BLaER1 (cell line): ENCODE results near the gene IL1A.

Source experiments
- H3K27ac ChIP-seq: shearing (Covaris generic); formaldehyde crosslinking; 2 replicates; pipeline ENCODE4 v1.8.1; 2022
- H3K27me3 ChIP-seq: shearing (Covaris generic); formaldehyde crosslinking; 2 replicates; pipeline ENCODE4 v1.8.1; 2022
- H3K36me3 ChIP-seq: shearing (Covaris generic); formaldehyde crosslinking; 2 replicates; pipeline ENCODE4 v1.8.1; 2022
- H3K4me1 ChIP-seq: shearing (Covaris generic); formaldehyde crosslinking; 2 replicates; pipeline ENCODE4 v1.8.1; 2022
- H3K4me2 ChIP-seq: shearing (Covaris generic); formaldehyde crosslinking; 2 replicates; pipeline ENCODE4 v1.8.1; 2022
- H3K4me3 ChIP-seq: shearing (Covaris generic); formaldehyde crosslinking; 2 replicates; pipeline ENCODE4 v1.8.1; 2022
- H3K9ac ChIP-seq: shearing (Covaris generic); formaldehyde crosslinking; 2 replicates; pipeline ENCODE4 v1.8.1; 2022
- H3K9me3 ChIP-seq: shearing (Covaris generic); formaldehyde crosslinking; 2 replicates; pipeline ENCODE4 v1.8.1; 2022
- H4K20me1 ChIP-seq: shearing (Covaris generic); formaldehyde crosslinking; 2 replicates; pipeline ENCODE4 v1.8.1; 2022
- Cebpa-rat ChIP-seq: shearing (Covaris generic); IDR thresholded peaks from 2 replicates; pipeline ENCODE4 v1.8.1; 2022

Gene IL1A

DNA sequence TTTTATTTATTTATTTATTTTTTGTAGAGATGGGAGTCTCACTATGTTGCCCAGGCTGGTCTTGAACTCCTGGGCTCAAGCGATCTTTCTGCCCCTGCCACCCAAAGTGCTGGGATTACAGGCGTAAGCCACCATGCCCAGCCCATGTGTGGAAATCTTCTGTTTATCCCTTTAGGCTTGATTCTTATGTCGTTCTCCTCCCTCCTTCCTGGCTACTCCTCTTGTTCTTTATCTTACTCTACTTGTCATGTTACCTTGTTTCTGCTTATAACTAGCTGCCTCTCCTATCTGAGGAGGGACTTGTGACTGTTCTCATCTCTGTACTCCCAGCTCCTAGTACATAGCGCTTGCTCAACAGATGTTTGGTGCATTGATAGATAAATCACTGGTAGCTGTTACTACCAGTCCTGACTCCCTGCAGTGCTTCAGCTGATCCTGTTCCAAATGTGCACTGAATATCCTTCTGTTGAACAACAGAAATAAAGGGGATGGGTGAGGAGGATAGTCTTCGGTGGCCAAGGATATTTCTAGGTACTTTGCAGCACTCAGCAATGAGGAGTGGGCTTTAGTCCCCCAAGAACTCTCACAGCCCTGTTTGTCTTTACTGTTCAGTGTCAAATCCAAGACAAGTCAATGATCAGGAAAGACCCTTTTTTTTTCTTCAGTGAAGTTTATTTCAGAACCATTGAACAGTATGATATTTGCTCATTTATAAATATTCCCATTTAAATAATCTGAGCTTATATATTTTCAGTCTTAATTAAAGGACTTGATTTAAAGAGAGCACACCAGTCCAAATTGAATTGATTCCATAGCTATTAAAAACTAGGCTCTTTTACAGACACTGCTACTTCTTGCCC lies 45.0 kb upstream of the IL1A start:
- H3K9me3 ChIP-seq, result peaks cover 63% of the 10 kb centered on the region

DNA sequence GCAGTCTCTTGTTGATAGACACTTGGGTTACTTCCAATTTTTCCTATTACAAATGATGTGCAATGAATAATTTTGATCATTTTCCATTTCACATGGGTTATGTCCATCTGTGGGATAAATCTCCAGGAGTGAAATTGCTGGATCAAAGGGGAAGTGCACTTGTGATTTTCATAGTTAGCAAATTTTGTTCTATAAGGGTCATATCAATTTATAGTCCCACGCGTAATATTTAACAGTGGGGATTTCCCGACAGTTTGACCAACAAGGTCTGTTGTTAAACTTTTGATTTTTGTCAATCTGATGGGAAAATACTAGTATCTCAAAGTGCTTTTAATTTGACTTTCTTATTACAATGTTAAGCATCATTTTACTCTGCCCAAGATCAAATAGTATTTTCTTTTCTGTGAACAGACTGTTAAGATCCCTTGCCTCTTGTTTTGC lies 44.0 kb upstream of the IL1A start:
- Histone ChIP-seq H3K4me3 (no peak overlapping the region), H4K20me1 (no peaks in the 10 kb centered on the region), H3K9ac (no peak overlapping the region), H3K9me3 (peaks cover 58% of the 10 kb centered on the region), H3K27ac (peak overlapping the region; percentile 99; the same call in 1 of the 2 replicates), H3K36me3 (peaks cover 35% of the 10 kb centered on the region), H3K4me2 (no peak overlapping the region), H3K4me1 (peaks cover 72% of the 10 kb centered on the region), H3K27me3 (no peaks in the 10 kb centered on the region)
- TF ChIP-seq Cebpa-rat, result no peak

More for the DNA sequence above, 45.0 kb upstream of the IL1A start:
- Histone ChIP-seq H3K27ac (peak overlapping the region; percentile 99), H3K36me3 (peaks cover 44% of the 10 kb centered on the region), H3K27me3 (no peaks in the 10 kb centered on the region), H3K4me1 (peaks cover 77% of the 10 kb centered on the region), H4K20me1 (no peaks in the 10 kb centered on the region), H3K4me2 (peak overlapping the region; percentile 87; the same call in 1 of the 2 replicates), H3K9ac (no peak overlapping the region), H3K4me3 (0 out of 2 replicates have a peak overlapping the region, but pooled peaks have one; percentile 43)
- no peak for TF ChIP-seq Cebpa-rat

DNA sequence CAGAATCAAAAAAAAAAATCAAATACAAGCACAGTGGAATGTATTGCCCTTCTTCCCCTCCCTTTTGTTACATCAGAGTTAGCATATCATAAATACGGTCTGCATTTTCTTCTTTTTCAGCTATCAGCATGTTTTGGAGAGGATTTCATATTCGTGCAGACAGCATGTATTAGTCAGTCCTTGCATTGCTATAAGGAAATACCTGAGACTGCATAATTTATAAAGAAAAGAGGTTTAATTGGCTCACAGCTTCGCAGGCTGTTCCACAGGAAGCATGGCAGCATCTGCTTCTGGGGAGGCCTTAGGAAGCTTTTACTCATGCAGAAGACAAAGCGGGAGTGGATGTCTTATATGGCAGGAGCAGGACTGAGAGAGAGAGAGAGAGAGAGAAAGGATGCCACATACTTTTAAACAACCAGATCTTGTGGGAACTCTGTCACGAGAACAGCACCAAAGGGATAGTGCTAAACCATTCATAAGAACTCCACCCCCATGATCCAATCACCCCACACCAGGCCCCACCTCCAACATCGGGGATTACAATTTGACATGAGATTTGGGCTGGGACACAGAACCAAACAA lies 43.4 kb upstream of the IL1A start:
- Histone ChIP-seq H3K9me3 (peaks cover 52% of the 10 kb centered on the region), H3K4me1 (peaks cover 72% of the 10 kb centered on the region), H3K4me3 (no peak overlapping the region), H3K36me3 (peaks cover 29% of the 10 kb centered on the region), H3K4me2 (no peak overlapping the region), H4K20me1 (no peaks in the 10 kb centered on the region), H3K27me3 (no peaks in the 10 kb centered on the region), H3K27ac (peak overlapping the region; percentile 22; the same call in 1 of the 2 replicates), H3K9ac (no peak overlapping the region)
- no peak for TF ChIP-seq Cebpa-rat

DNA sequence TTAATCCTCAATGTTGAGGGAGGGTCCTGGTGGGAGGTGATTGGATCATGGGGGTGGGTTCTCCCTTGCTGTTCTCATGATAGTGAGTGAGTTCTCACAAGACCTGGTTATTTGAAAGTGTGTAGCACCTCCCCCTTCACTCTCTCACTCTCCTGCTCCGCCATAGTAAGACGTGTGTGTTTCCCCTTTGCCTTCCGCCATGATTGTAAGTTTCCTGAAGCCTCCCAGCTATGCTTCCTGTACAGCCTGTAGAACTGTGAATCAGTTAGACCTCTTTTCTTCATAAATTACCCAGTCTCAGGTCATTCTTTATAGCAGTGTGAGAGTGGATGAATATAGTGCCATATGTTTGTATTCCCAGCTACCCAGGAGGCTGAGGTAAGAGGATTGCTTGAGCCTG lies 42.7 kb upstream of the IL1A start:
- Histone ChIP-seq H4K20me1 (no peaks in the 10 kb centered on the region), H3K36me3 (peaks cover 27% of the 10 kb centered on the region), H3K9me3 (peaks cover 52% of the 10 kb centered on the region), H3K4me3 (no peak overlapping the region), H3K27ac (peak overlapping the region; percentile 22; the same call in 1 of the 2 replicates), H3K9ac (no peak overlapping the region), H3K4me2 (no peak overlapping the region), H3K4me1 (peaks cover 72% of the 10 kb centered on the region), H3K27me3 (no peaks in the 10 kb centered on the region)
- no peak for TF ChIP-seq Cebpa-rat

DNA sequence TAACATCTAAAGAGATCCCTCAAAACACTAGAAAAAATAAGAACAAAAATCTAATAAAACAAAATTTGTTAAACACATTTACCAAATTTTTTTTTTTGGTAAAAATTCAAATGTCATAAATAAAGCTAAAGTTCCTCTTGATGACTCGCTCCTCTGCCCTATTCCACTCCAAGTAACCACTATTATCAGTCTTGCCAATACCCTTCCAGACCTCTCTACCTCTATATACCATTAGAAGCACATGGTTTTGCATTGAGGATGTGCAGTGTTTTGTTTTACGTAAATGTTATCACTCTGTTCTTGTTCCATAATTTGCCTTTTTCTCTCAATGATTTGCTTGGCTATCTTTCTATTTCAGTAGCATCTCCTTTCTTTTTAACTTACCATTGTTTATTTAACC lies 41.4 kb upstream of the IL1A start:
- no peak for TF ChIP-seq Cebpa-rat
- Histone ChIP-seq H3K4me2 (no peak overlapping the region), H3K4me1 (peaks cover 72% of the 10 kb centered on the region), H3K4me3 (no peak overlapping the region), H3K27me3 (no peaks in the 10 kb centered on the region), H3K9ac (no peak overlapping the region), H4K20me1 (no peaks in the 10 kb centered on the region), H3K27ac (no peak overlapping the region), H3K36me3 (peaks cover 20% of the 10 kb centered on the region), H3K9me3 (peaks cover 46% of the 10 kb centered on the region)

DNA sequence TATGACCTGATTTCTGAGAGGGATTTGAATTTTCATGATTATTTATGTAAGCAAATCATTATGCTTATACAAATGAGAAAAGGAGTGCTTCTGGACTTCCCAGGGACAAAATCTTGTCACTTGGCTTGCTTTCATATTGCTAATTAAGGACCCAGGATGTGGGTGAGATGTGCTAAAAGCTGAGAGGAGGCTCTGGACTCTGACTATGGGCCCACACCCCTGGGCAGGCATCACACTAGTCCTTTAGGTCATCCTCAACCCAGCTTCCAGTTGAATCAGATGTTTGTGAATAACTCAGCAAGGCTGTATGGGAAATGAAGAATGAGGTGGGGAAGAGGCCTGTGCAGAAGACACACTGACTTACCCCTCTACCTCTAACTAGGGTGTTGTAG lies 40.4 kb upstream of the IL1A start:
- no peak overlapping the region for H3K9ac ChIP-seq
- peak overlapping the region; percentile 64 for H3K27ac ChIP-seq
- H4K20me1 ChIP-seq, result no peaks in the 10 kb centered on the region
- no peak for TF ChIP-seq Cebpa-rat
- peak overlapping the region; percentile 23; the same call in 1 of the 2 replicates for H3K4me2 ChIP-seq
- H3K9me3 ChIP-seq, result peaks cover 36% of the 10 kb centered on the region
- H3K4me3 ChIP-seq, result no peak overlapping the region
- H3K4me1 ChIP-seq, result peaks cover 72% of the 10 kb centered on the region
- no peaks in the 10 kb centered on the region for H3K27me3 ChIP-seq
- peaks cover 10% of the 10 kb centered on the region for H3K36me3 ChIP-seq

DNA sequence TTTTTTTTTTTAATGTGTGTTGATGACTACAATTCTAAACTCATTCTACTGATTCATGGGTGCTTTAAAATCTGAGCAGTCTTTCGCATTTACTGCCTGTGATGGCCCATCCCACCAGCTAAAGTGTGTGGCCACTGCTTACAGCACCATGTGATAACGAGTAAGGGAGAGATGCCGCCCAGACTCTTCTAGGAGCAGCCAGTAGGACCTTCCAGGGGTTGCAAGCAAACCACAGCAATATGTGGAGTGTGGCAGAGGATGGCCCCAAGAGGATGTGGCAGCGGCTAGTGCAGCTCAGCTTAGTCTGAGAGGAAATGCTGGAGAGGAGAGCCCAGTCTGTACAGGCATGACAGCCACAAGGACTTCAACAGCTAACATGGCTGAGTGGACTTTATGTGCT lies 37.4 kb upstream of the IL1A start:
- Histone ChIP-seq H3K27me3 (no peaks in the 10 kb centered on the region), H3K9ac (peak overlapping the region; percentile 1; the same call in 1 of the 2 replicates), H3K4me3 (no peak overlapping the region), H3K4me1 (peaks cover 58% of the 10 kb centered on the region), H3K27ac (peak overlapping the region; percentile 42), H3K36me3 (no peaks in the 10 kb centered on the region), H3K4me2 (peak overlapping the region; percentile 50), H3K9me3 (peaks cover 14% of the 10 kb centered on the region; the same call in 1 of the 2 replicates), H4K20me1 (no peaks in the 10 kb centered on the region)
- TF ChIP-seq Cebpa-rat, result no peak

DNA sequence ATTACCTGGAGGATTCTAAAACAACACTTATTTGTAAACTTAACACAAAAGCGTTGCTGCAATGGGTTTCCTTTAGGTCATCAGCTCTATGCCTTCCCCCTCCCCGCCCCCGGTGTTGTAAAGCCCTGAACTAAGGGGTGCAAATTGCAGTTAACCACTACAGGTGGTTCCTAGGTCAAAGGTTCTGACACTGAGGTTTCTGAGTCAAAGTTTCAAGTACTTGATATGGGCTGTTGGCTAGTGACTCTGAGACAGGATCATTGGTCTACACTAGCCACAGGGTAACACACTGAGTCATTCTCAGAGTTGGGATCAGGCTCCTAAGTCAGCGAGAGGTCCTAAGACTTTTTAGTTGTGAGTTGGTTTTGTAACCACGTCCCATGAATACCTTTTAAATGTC lies 36.8 kb upstream of the IL1A start:
- TF ChIP-seq Cebpa-rat, result no peak
- Histone ChIP-seq H3K4me2 (peak overlapping the region; percentile 50), H3K9me3 (peaks cover 8% of the 10 kb centered on the region; the same call in 1 of the 2 replicates), H3K27ac (peak overlapping the region; percentile 42; the same call in 1 of the 2 replicates), H3K4me1 (peaks cover 58% of the 10 kb centered on the region), H3K27me3 (no peaks in the 10 kb centered on the region), H3K4me3 (no peak overlapping the region), H3K9ac (no peak overlapping the region), H4K20me1 (no peaks in the 10 kb centered on the region), H3K36me3 (no peaks in the 10 kb centered on the region)

DNA sequence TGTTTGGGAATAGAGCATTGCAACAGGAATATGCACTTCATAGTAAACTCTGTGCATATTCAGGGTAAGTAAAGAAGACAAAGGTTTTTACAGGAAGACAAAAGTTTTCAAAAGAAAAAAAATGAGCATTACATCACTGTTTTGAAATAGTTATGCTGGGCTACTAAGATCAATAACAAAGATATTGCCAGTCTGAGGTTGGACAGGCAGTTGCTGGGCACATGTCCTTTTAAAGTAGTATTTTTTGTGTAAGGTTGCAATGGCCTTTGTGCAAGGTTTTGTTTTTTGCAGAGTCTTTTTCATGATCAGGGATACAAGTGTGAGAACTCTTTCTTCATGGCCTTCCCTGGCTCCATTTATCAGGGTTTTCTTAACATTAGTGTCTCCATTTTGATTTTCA lies 36.0 kb upstream of the IL1A start:
- Histone ChIP-seq H3K36me3 (no peaks in the 10 kb centered on the region), H3K4me3 (no peak overlapping the region), H3K9ac (no peak overlapping the region), H3K9me3 (peaks cover 8% of the 10 kb centered on the region; the same call in 1 of the 2 replicates), H3K4me1 (peaks cover 58% of the 10 kb centered on the region), H3K27me3 (no peaks in the 10 kb centered on the region), H3K4me2 (peak overlapping the region; percentile 50; the same call in 1 of the 2 replicates), H4K20me1 (no peaks in the 10 kb centered on the region), H3K27ac (no peak overlapping the region)
- no peak for TF ChIP-seq Cebpa-rat

DNA sequence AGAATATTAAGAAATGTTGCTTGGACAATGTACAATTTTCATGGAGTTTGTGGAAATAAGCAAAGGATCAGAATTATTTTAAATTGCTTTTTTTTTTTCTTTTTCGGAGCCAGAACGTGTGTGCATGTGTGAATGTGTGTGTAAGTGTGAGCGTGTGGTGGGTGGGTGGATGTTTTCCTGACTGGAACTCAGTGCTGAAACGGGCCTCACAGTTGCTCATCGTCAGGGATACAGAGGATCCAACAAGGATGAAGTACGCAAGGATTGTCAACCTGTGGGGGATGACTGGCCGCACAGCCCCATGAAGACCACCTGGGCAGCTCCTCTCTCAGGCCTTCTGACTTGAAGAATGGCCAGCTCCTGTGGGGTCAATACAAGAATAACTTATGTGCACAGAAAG lies 34.8 kb upstream of the IL1A start:
- no peaks in the 10 kb centered on the region for H3K36me3 ChIP-seq
- H3K4me3 ChIP-seq, result no peak overlapping the region
- peaks cover 46% of the 10 kb centered on the region for H3K4me1 ChIP-seq
- TF ChIP-seq Cebpa-rat, result no peak
- H3K9me3 ChIP-seq, result peaks cover 8% of the 10 kb centered on the region; the same call in 1 of the 2 replicates
- no peak overlapping the region for H3K27ac ChIP-seq
- H3K9ac ChIP-seq, result no peak overlapping the region
- no peak overlapping the region for H3K4me2 ChIP-seq
- H4K20me1 ChIP-seq, result no peaks in the 10 kb centered on the region
- H3K27me3 ChIP-seq, result no peaks in the 10 kb centered on the region
